ENCODE measurements around the gene NR0B2. TPM values are rescaled to one million over a fixed set of nuclear protein-coding genes. Genes with fewer than 3 reads are reported as not detected.
"Not testable (repeated sequence)": the region's sequence is repeated elsewhere in the genome, so short reads cannot be mapped to it uniquely, and the experiment has no call there.

The NR0B2 gene
- total RNA-seq, 8 experiments from 2014 or later, result 0.24 TPM; not detected in 7

- H3K27ac ChIP-seq; H3K4me3 ChIP-seq; H3K4me1 ChIP-seq (replicated peaks in 1 of 2); in situ Hi-C loops (cut with MboI; ENCODE audit: low pct_unique_long_range_greater_than_20kb in 2 of 9, low sequenced_read_pairs in 9 of 9, unreplicated experiment in 9 of 9); ATAC-seq (replicated peaks in 6 of 8): not testable (repeated sequence)
- WGBS, 10 experiments, result 14 to 95% (median 67%) methylated on average over 1 to 2 of the region's 2 CpGs; no CpG with 5 or more reads in 3 of the 10 experiments
Observed at GRCh38 chr1:26873097-26873496, 40.7 kb downstream of the NR0B2 start.

GRCh38 chr1:26864610-26865480, 48.9 kb downstream of the NR0B2 start:
- peaks cover 0 to 6% of the 10 kb centered on the region in 2 donors for H3K4me1 ChIP-seq (replicated peaks in 1 of 2)
- peak; percentile 88 to 98 (median 96) for ATAC-seq (replicated peaks in 6 of 8)
- H3K27ac ChIP-seq, result peak overlapping the region in 1 of 2 donors; percentile 14
- WGBS, 10 experiments, result 1 to 2% (median 2%) methylated on average over 11 to 36 of the region's 75 CpGs; no CpG with 5 or more reads in 5 of the 10 experiments
- in situ Hi-C loops (cut with MboI; ENCODE audit: low pct_unique_long_range_greater_than_20kb in 2 of 9, low sequenced_read_pairs in 9 of 9, unreplicated experiment in 9 of 9), result no loop called here
- H3K4me3 ChIP-seq, result peak overlapping the region; percentile 37 to 49 (median 49)

GRCh38 chr1:26863685-26864077, 50.1 kb downstream of the NR0B2 start:
- ATAC-seq (replicated peaks in 6 of 8), result no peak
- 94 to 98% methylated on average over 8 to 9 of the region's 20 CpGs; no CpG with 5 or more reads in 8 of the 10 experiments for WGBS, 10 experiments
- in situ Hi-C loops (cut with MboI; ENCODE audit: low pct_unique_long_range_greater_than_20kb in 2 of 9, low sequenced_read_pairs in 9 of 9, unreplicated experiment in 9 of 9), result no loop called here
- Histone ChIP-seq H3K27ac (no peak overlapping the region), H3K4me1 (replicated peaks in 1 of 2) (peaks cover 0 to 6% of the 10 kb centered on the region in 2 donors), H3K4me3 (no peak overlapping the region)

GRCh38 chr1:26862781-26863684, 50.7 kb downstream of the NR0B2 start, which contains the start of gene SFN:
SFN (plus strand) TSS chr1:26863149; CDS start chr1:26863213, 64 bp downstream.
- in situ Hi-C loops (cut with MboI; ENCODE audit: low pct_unique_long_range_greater_than_20kb in 2 of 9, low sequenced_read_pairs in 9 of 9, unreplicated experiment in 9 of 9), result no loop called here
- no peak for ATAC-seq (replicated peaks in 6 of 8)
- Histone ChIP-seq H3K4me1 (replicated peaks in 1 of 2) (peaks cover 0 to 6% of the 10 kb centered on the region in 2 donors), H3K27ac (no peak within 1 kb of the TSS), H3K4me3 (peak within 1 kb of the TSS in 2 of 5 donors; percentile 49)
- WGBS, 10 experiments, result 50 to 94% (median 82%) methylated on average over 2 to 15 of the region's 37 CpGs; no CpG with 5 or more reads in 3 of the 10 experiments

- H3K27ac ChIP-seq, result no peak overlapping the region
- in situ Hi-C loops (cut with MboI; ENCODE audit: low pct_unique_long_range_greater_than_20kb in 2 of 9, low sequenced_read_pairs in 9 of 9, unreplicated experiment in 9 of 9), result no loop called here
- peaks cover 0 to 6% of the 10 kb centered on the region in 2 donors for H3K4me1 ChIP-seq (replicated peaks in 1 of 2)
- no peak overlapping the region for H3K4me3 ChIP-seq
- 75 to 100% (median 89%) methylated on average over 1 to 5 of the region's 7 CpGs; no CpG with 5 or more reads in 2 of the 10 experiments for WGBS, 10 experiments
- no peak for ATAC-seq (replicated peaks in 6 of 8)
Observed at GRCh38 chr1:26861889-26862378, 51.8 kb downstream of the NR0B2 start.

Other genes starting within 250 kb of the NR0B2 start
- gene ARID1A, start 218.0 kb downstream of the NR0B2 start, total RNA-seq, result 10 to 100 TPM in 7 of 8 experiments, 1 to 10 TPM in 1; 10.0 to 80.0 (median 56.3) TPM
- gene PIGV, start 126.0 kb downstream of the NR0B2 start, total RNA-seq, result 10 to 100 TPM in 6 of 8 experiments, 1 to 10 TPM in 2; 8.2 to 26.7 (median 10.3) TPM
- gene ZDHHC18, start 87.3 kb downstream of the NR0B2 start, total RNA-seq, result 10 to 100 TPM in 5 of 8 experiments, 1 to 10 TPM in 3; 5.0 to 25.3 (median 13.4) TPM
- gene SFN, start 50.8 kb downstream of the NR0B2 start, total RNA-seq, result 1 to 10 TPM in 2 of 8 experiments, under 1 TPM in 5, not detected in 1; 0.16 to 1.3 (median 0.75) TPM
- 10 to 100 TPM; 11.5 to 39.5 (median 15.8) TPM for gene GPN2, start 23.7 kb downstream of the NR0B2 start, total RNA-seq
- 10 to 100 TPM in 7 of 8 experiments, 1 to 10 TPM in 1; 8.6 to 26.2 (median 11.8) TPM for gene GPATCH3, start 13.5 kb downstream of the NR0B2 start, total RNA-seq
- gene NUDC, start 7.8 kb upstream of the NR0B2 start, total RNA-seq, result 100 to 1,000 TPM in 2 of 8 experiments, 10 to 100 TPM in 6; 63.9 to 122 (median 79.8) TPM
- gene KDF1, start 46.5 kb upstream of the NR0B2 start, total RNA-seq, result under 1 TPM in 6 of 8 experiments, not detected in 2; 0.16 to 0.71 (median 0.27) TPM
- gene TRNP1, start 79.7 kb upstream of the NR0B2 start, total RNA-seq, result 10 to 100 TPM in 4 of 8 experiments, 1 to 10 TPM in 4; 4.5 to 32.1 (median 15.9) TPM
- gene TENT5B, start 98.9 kb upstream of the NR0B2 start, total RNA-seq, result 10 to 100 TPM in 2 of 8 experiments, 1 to 10 TPM in 4, under 1 TPM in 2; 0.60 to 41.3 (median 1.4) TPM
- 10 to 100 TPM in 4 of 8 experiments, 1 to 10 TPM in 4; 4.2 to 39.5 (median 10.7) TPM for gene SLC9A1, start 241.2 kb upstream of the NR0B2 start, total RNA-seq

Data from motor neuron (in vitro differentiated cells).